ENCODE measurements around the gene TMED4. TPM values are rescaled to one million over a fixed set of nuclear protein-coding genes. Genes with fewer than 3 reads are reported as not detected.
A peak's percentile ranks its signal among the peaks of the same experiment; 100 is the strongest.

TMED4 gene
- polyA plus RNA-seq, 1 donor (not counting 4 experiments of a cell fraction or from before 2014, with no cell fraction given) = 45.8 TPM

DNA sequence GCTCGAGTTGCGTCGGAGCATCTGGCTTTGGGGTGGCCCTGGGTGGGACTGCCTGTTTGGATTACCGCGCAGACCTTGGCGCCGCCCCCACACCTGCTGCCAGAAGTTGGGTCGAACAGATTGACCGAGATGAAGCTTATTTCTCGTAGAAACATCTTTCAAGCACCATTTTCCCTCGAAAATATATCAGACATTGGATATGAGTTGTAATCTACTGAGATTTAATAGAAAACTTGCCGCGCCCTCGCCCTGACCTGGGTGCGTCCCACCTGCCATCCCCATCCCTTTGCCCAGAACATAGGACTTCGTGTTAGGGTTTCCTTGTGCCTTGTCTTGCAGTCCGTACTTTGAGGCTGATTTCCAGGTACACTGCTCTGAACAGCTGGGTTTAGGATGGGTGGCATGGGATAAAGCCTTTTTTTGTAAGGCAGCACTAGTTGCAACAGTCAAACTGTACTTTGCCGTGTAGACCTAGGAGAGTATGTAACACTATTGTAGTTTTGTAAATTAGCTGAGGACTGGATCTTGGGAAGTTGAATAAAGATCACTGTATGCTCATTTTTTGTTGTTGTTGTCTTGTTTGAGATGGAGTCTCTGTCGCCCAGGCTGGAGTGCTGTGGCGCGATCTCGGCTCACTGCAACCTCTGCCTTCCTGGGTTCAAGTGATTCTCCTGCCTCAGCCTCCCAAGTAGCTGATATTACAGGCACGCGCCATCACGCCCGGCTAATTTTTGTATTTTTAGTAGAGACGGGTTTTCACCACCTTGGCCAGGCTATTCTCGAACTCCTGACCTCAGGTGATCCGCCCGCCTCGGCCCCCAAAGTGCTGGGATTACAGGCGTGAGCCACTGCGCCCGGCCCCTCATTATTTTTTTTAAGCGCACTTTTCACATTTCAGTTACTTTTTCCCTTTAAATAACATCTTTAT lies 25.4 kb upstream of the TMED4 start:
- Histone ChIP-seq H3K27ac (ENCODE audit: control insufficient read depth, insufficient read depth, low read length) (peak overlapping the region; percentile 87), H3K9ac (ENCODE audit: control insufficient read depth, extremely low read depth, insufficient read depth, low read length) (peak overlapping the region; percentile 87), H3K27me3 (ENCODE audit: control insufficient read depth, extremely low read depth, insufficient read depth, low read length) (no peaks in the 10 kb centered on the region), H3K4me1 (ENCODE audit: control insufficient read depth, extremely low read depth, insufficient read depth, low read length) (peaks cover 18% of the 10 kb centered on the region), H3K36me3 (ENCODE audit: control insufficient read depth in 2 of 2, extremely low read depth in 1 of 2, insufficient read depth in 2 of 2, low read length in 2 of 2) (no peaks in the 10 kb centered on the region), H3K4me3 (ENCODE audit: control insufficient read depth in 2 of 3, extremely low read depth in 1 of 3, insufficient read depth in 2 of 3, low read depth in 1 of 3, low read length in 3 of 3) (peak overlapping the region; percentile 93 to 99 (median 95)), H3K79me2 (ENCODE audit: control insufficient read depth, insufficient read depth, low read length) (peaks cover 53% of the 10 kb centered on the region), H3K4me2 (ENCODE audit: control insufficient read depth, extremely low read depth, insufficient read depth, low read depth, low read length) (peak overlapping the region; percentile 92), H2AFZ (ENCODE audit: control insufficient read depth, low read length) (peak overlapping the region; percentile 77), H3K9me1 (ENCODE audit: control insufficient read depth, extremely low read depth, insufficient read depth, low read length) (no peaks in the 10 kb centered on the region), H3K9me3 (ENCODE audit: control insufficient read depth, low read depth, low read length) (no peaks in the 10 kb centered on the region), H4K20me1 (ENCODE audit: control insufficient read depth, extremely low read depth, insufficient read depth, low read length) (peaks cover 3% of the 10 kb centered on the region)
- TF ChIP-seq, protein P1, sequence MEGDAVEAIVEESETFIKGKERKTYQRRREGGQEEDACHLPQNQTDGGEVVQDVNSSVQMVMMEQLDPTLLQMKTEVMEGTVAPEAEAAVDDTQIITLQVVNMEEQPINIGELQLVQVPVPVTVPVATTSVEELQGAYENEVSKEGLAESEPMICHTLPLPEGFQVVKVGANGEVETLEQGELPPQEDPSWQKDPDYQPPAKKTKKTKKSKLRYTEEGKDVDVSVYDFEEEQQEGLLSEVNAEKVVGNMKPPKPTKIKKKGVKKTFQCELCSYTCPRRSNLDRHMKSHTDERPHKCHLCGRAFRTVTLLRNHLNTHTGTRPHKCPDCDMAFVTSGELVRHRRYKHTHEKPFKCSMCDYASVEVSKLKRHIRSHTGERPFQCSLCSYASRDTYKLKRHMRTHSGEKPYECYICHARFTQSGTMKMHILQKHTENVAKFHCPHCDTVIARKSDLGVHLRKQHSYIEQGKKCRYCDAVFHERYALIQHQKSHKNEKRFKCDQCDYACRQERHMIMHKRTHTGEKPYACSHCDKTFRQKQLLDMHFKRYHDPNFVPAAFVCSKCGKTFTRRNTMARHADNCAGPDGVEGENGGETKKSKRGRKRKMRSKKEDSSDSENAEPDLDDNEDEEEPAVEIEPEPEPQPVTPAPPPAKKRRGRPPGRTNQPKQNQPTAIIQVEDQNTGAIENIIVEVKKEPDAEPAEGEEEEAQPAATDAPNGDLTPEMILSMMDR (optimal IDR thresholded peaks at IDR 0.05 in 1 of 3, IDR thresholded peaks at IDR 0.05 in 1 of 3, conservative IDR thresholded peaks at IDR 0.05 in 1 of 3; ENCODE audit: extremely low read depth in 1 of 3, insufficient read depth in 2 of 3, low read length in 3 of 3) = no peak
- no peak for TF ChIP-seq EZH2 (IDR thresholded peaks at IDR 0.05; ENCODE audit: low read length)
- DNase-seq (ENCODE audit: low read depth, low spot score) = no peak
- dilution Hi-C loops (cut with MboI; ENCODE audit: extremely low pct_ligation_motif_present, low sequenced_read_pairs) = no loop called here
- FAIRE-seq = no peak

DNA sequence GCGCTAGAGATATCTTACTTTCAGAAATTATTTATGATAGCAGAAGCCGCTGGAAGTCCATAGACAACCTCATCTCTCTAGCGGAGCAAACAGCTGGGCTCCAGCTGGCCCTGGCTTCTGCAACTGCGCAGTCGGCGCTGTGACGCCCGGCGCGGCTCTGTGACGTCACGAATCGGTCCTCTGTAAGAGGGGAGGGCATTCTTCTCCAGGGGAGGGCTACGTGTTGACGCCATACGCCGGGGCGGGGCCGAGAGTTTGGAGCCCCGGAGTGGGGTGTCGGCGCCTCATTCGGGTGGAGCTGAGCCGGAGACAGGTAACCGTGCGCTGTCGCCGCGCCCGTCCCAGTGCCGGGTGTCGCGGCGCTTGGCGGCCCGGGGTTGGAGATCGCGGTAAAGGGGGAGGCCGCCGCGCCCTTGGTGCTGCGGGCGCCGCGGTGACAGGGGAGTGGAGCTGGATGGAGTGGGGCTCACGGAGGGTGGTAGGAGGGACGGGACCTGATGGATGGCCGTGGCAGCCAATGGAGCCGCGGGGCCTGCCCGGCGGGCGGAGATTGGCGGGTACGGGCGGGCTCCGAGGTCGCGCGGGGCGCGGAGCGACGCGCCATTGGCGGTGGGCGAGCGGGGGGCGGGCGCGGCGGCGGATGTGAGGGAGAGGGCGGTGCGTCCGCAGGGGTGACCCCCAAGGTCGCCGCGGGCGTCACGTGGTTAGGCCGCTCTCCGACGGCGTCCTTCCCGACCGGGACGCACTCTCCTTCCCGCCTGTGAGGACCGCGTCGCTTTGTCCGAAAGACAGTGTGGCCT lies 24.5 kb upstream of the TMED4 start, which contains the start of gene OGDH:
Gene OGDH, plus strand, starts transcription at position 287 of the 800 bp plus-strand sequence. CDS start 17,717 bp downstream, outside the sequence.
- H3K4me1 ChIP-seq (ENCODE audit: control insufficient read depth, extremely low read depth, insufficient read depth, low read length) = peaks cover 18% of the 10 kb centered on the region
- H4K20me1 ChIP-seq (ENCODE audit: control insufficient read depth, extremely low read depth, insufficient read depth, low read length) = no peaks in the 10 kb centered on the region
- peaks cover 45% of the 10 kb centered on the region for H3K79me2 ChIP-seq (ENCODE audit: control insufficient read depth, insufficient read depth, low read length)
- H3K36me3 ChIP-seq (ENCODE audit: control insufficient read depth in 2 of 2, extremely low read depth in 1 of 2, insufficient read depth in 2 of 2, low read length in 2 of 2) = no peaks in the 10 kb centered on the region
- peak within 1 kb of the TSS; percentile 87 for H3K27ac ChIP-seq (ENCODE audit: control insufficient read depth, insufficient read depth, low read length)
- no peaks in the 10 kb centered on the region for H3K9me1 ChIP-seq (ENCODE audit: control insufficient read depth, extremely low read depth, insufficient read depth, low read length)
- H3K4me3 ChIP-seq (ENCODE audit: control insufficient read depth in 2 of 3, extremely low read depth in 1 of 3, insufficient read depth in 2 of 3, low read depth in 1 of 3, low read length in 3 of 3) = peak within 1 kb of the TSS; percentile 93 to 99 (median 95)
- no peaks in the 10 kb centered on the region for H3K9me3 ChIP-seq (ENCODE audit: control insufficient read depth, low read depth, low read length)
- peak within 1 kb of the TSS; percentile 81 for H2AFZ ChIP-seq (ENCODE audit: control insufficient read depth, low read length)
- peak within 1 kb of the TSS; percentile 87 for H3K9ac ChIP-seq (ENCODE audit: control insufficient read depth, extremely low read depth, insufficient read depth, low read length)
- H3K27me3 ChIP-seq (ENCODE audit: control insufficient read depth, extremely low read depth, insufficient read depth, low read length) = no peaks in the 10 kb centered on the region
- no peak for FAIRE-seq
- dilution Hi-C loops (cut with MboI; ENCODE audit: extremely low pct_ligation_motif_present, low sequenced_read_pairs) = no loop called here
- TF ChIP-seq EZH2 (IDR thresholded peaks at IDR 0.05; ENCODE audit: low read length) = no peak
- TF ChIP-seq, protein P1 (optimal IDR thresholded peaks at IDR 0.05 in 1 of 3, IDR thresholded peaks at IDR 0.05 in 1 of 3, conservative IDR thresholded peaks at IDR 0.05 in 1 of 3; ENCODE audit: extremely low read depth in 1 of 3, insufficient read depth in 2 of 3, low read length in 3 of 3) = no peak
- H3K4me2 ChIP-seq (ENCODE audit: control insufficient read depth, extremely low read depth, insufficient read depth, low read depth, low read length) = peak within 1 kb of the TSS; percentile 92
- DNase-seq (ENCODE audit: low read depth, low spot score) = peak; percentile 83

Data from keratinocyte (primary cell).